ENCODE measurements around the gene CSNK1G3.

DNA sequence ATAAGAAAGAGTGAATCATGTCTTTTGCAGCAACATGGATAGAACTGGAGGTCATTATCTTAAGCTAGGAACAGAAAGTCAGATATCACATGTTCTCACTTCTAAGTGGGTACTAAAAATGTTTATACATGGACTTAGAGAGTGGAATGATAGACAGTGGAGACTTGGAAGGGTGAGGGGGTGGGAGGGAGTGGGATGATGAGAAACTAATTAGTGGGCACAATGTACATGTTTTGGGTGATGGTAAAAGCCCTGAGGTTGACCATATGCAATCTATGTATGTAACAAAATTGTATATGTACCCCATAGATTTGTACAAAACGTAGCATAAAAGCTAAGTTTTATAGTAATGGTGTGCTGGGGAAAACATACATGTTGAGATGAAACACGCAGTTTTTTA is 25.3 kb downstream of the CSNK1G3 start:
- TF ChIP-seq CTCF (IDR thresholded peaks at IDR 0.05): no peak
- TF ChIP-seq POLR2AphosphoS5 (IDR thresholded peaks at IDR 0.05): no peak

Data from esophagus muscularis mucosa (tissue), 3 donors.